Anterior cingulate cortex (tissue), 58 donors: Measurements from ENCODE around the gene CCDC40.

Experiments used
- DNase-seq, 58 donors: peaks; one replicate each; lab custom pipeline; 2025; lab: John Stamatoyannopoulos, UW

Gene CCDC40

DNA sequence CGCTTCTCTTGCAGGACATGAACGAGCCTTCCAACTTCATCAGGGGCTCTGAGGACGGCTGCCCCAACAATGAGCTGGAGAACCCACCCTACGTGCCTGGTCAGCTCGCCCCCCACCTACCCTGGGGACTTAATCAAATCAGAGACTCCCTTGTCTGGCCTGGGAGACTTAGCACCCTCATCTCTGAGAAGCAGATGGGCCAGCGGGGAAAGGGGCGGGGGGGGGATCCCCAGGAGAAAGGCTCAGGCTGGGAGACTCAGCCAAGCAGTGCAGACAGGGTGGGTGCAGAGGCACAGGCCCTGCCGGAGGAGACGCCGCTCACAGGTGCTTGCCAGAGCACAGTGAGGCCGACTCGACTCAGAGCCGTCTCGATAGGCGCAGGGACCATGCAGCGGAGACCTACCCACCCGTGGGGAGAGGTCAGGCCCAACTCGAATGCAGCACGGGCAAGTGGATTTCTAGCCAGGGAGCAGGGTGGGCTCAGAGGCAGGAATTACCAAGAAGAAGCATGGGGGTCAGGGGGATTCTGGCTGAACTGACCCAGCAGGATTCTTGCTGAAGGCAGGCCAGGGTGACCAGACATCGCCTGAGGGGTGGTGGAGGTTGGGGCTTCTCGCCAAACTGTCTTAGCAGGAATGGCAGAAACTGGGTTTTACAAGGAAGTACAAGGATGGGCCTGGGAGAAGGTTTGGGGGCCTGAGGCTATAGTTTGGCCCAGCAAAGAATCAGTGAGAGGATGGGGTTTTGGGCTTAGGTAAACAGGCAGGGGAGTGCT is 74.7 kb downstream of the CCDC40 start:
- DNase-seq: no peak

DNA sequence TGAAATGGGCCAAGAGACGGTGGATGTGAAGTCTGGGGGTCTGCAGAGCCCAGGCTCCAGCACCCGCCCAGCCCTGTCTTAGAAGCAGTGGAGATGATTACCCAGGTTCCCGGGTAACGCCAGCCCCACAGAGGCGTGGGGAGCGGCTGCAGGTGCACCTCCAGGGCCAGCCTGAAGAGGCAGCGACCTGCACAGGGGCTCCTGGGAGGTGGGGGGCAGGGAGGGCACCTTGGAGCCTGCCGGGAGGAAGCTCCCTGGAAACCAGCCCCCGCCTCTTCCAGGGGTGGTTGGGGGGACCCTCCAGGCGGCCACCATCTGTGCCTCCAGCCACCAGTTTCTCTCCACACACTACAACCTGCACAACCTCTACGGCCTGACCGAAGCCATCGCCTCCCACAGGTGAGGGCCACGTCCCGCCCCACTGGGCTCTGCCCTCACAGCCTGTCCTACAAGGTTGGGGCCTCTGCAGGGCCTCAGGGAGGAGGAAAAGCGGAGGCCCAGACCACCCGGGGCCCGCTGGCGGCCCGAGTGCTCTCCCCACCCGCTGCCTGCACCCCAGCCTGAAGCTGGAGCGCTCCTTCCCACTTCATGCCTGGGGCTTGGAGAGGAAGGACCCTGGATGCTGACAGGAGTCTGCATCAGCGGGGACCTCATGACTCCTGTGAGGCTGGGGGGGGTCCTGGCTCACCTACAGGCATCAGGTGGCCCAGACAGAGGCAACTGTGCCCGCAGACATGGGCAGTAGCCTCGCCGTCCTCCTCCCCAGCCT is 75.4 kb downstream of the CCDC40 start:
- DNase-seq: no peak

DNA sequence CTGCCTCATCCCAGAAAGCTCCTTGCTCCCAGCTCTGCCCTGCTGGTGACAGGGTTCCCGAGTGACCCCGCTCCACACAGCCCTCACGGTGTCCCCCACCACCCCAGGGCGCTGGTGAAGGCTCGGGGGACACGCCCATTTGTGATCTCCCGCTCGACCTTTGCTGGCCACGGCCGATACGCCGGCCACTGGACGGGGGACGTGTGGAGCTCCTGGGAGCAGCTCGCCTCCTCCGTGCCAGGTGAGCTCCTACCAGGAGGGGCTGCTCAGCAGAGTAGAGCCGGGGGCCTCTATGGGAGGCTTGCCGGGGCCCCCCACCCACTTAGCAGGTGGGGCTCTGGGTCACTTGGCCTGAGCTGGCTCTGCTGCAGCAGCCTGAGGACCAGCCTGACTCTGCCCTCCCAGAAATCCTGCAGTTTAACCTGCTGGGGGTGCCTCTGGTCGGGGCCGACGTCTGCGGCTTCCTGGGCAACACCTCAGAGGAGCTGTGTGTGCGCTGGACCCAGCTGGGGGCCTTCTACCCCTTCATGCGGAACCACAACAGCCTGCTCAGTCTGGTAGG is 76.1 kb downstream of the CCDC40 start:
- DNase-seq: no peak

DNA sequence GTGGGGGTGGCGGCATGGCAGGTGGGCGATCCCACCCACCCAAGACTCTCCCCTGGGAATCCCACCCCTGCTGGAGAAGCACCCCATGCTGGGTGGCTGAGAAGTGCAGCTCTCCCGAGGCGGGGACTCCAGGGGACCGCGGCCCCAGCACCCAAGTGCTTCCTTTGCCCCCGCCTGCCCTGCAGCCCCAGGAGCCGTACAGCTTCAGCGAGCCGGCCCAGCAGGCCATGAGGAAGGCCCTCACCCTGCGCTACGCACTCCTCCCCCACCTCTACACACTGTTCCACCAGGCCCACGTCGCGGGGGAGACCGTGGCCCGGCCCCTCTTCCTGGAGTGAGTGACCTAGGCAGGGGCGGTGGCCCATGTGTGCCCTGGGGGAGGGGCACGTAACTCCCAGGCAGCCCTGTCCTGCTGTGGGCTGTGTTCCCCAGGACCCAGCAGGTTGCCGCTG is 76.6 kb downstream of the CCDC40 start:
- DNase-seq: no peak

DNA sequence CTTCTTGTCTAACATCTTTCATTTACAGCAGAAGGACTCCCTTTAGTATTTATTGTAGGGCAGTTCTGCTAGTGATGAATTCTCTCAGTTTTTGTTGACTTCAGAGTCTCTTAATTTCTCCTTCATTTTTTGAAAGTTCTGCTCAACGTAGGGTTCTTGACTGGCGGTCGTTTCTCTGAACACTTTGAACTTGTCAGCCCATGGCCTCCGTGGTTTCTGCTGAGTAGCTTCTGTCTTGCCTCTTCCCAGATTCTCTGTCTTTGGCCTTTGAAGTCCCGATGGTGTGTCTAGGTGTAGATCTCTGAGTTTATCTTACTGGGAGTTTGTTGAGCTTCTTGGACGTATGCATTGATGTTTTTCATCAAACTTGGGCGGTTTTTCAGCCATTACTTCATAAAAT is 78.3 kb downstream of the CCDC40 start:
- no peak for DNase-seq

DNA sequence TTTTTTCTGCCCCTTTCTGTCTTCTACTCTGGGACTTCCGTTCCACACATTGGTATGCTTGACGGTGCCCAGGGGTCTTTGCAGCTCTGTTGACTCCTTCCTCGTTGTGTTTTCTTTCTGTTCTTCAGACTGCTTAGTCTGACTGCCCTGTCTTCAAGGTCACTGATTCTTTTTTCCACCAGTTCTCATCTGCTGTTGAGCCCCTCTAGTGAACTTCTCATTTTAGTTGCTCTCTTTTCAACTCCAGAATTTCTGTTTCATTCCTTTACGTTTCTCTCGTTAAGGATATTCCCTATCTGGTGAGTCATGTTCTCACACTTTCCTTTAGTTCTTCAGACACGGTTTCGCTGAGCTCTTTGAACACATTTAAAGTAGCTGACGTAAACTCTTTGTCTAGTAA is 78.7 kb downstream of the CCDC40 start:
- DNase-seq: no peak

DNA sequence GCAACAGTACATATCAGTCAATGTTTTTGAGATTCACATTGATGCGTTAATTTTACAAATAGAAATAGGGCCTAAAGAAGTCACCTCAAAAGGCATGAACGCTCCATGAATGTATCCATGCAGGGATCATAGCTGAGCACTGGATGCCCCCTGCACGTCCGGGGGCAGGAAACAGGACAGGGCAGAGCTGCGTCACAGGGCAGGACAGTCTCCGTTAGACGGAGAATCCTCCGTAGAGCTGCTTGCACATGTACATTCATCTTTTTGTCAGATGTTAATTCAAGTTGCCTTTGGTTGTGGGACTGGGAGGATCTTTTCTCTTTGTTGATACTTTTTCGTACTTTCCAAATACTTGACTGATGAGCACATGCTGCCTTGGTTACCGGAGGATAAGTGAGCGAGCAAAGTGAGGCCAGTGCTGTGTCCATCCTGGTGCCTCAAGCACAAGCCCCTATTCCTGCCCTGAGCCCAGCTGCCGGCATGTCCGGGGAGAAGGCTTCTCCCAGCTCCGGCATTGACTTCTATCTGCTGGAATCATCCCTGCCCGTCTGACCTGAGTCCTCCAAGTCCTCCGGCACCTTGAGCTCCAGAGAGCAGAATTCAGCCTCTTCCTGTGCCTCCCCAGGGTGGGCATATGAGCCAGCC is 80.0 kb downstream of the CCDC40 start:
- no peak for DNase-seq

DNA sequence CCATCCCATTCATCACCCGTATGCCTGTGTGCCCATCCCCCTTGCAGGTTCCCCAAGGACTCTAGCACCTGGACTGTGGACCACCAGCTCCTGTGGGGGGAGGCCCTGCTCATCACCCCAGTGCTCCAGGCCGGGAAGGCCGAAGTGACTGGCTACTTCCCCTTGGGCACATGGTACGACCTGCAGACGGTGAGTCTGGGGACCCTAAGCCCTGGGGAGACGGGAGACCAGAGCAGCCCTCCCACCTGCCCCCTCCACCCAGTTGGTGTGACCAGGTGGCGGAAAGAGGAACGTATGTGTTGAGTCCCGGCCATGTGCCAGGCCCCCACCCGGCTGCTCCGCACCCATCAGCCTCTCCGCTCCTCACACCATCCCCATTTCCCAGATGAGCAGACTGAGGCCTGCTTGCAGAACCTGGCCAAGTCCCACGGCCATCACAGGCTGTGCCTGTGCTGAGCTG is 80.5 kb downstream of the CCDC40 start:
- DNase-seq: no peak

DNA sequence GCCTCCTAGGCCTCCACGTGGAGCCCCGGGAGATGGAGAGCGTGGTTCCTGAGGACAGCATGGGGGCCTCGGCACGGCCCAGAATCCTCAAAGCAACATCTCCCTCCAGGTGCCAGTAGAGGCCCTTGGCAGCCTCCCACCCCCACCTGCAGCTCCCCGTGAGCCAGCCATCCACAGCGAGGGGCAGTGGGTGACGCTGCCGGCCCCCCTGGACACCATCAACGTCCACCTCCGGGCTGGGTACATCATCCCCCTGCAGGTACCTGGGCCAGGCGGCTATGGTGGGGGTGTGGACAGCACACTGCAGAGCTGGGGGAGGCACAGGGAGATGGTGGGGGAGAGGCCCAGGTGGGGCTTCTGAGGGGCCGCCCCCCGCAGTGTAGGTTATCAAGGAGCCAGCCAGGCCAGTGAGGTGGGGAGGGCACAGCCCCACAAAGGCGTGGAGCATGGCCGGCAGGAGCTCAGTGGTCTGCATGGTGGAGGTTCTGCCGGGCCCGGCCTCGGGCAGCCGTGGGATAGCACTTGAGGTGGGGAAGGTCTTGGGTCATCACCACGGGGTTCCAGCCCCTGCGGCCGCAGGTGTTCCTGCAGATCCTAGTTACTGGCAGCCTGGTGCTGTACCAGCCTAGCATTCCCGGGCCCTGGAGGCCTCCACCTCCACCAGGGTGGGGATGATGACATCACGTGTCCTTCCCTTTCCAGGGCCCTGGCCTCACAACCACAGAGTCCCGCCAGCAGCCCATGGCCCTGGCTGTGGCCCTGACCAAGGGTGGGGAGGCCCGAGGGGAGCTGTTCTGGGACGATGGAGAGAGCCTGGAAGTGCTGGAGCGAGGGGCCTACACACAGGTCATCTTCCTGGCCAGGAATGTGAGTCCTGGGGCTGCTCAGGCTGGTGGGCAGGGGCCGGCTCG is 81.3 kb downstream of the CCDC40 start:
- DNase-seq: no peak

DNA sequence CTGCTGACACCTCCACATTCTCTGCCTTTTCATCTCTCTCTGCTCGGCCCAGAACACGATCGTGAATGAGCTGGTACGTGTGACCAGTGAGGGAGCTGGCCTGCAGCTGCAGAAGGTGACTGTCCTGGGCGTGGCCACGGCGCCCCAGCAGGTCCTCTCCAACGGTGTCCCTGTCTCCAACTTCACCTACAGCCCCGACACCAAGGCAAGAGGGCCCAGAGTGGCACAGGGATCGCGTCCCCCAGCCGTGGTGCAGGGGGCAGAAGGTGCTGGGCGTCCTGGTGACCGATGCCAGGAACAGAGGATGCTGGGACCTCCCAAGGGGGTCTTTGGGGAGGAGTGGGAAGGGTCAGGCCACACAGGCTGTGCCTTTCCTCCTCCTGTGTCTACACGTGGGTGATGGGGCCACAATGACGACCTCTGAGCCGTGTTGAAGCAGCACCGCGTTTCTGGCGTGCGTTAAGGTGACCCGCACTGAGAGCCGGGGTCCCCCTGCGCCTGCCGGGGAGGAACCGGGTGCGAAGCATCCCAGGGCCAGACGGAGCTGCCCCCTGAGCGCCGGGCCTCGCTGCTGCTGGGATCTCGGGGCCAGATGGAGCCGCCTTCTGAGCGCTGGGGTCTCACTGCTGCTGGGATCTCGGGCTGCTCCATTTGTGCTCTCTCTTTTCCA is 82.3 kb downstream of the CCDC40 start:
- no peak for DNase-seq

DNA sequence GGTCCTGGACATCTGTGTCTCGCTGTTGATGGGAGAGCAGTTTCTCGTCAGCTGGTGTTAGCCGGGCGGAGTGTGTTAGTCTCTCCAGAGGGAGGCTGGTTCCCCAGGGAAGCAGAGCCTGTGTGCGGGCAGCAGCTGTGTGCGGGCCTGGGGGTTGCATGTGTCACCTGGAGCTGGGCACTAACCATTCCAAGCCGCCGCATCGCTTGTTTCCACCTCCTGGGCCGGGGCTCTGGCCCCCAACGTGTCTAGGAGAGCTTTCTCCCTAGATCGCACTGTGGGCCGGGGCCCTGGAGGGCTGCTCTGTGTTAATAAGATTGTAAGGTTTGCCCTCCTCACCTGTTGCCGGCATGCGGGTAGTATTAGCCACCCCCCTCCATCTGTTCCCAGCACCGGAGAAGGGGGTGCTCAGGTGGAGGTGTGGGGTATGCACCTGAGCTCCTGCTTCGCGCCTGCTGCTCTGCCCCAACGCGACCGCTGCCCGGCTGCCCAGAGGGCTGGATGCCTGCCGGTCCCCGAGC is 82.9 kb downstream of the CCDC40 start:
- DNase-seq: no peak

DNA sequence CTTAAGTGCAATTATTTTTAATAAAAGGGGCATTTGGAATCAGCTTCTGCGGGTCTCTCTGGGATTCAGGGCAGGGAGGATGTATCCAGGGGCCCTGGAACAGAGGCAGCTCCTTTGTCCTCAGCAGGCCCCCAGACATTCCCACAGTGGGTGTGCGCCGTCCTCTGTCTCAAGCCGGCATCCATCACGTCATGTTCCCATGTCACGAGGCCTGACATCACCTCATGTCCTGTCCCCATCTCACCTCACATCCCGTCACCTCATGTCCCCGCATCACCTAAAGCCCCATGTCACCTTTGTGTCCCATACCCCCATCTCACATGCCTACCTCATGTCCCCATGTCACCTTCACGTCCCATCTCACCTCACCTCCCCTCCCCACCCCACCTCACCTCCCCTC is 83.4 kb downstream of the CCDC40 start:
- DNase-seq: no peak

DNA sequence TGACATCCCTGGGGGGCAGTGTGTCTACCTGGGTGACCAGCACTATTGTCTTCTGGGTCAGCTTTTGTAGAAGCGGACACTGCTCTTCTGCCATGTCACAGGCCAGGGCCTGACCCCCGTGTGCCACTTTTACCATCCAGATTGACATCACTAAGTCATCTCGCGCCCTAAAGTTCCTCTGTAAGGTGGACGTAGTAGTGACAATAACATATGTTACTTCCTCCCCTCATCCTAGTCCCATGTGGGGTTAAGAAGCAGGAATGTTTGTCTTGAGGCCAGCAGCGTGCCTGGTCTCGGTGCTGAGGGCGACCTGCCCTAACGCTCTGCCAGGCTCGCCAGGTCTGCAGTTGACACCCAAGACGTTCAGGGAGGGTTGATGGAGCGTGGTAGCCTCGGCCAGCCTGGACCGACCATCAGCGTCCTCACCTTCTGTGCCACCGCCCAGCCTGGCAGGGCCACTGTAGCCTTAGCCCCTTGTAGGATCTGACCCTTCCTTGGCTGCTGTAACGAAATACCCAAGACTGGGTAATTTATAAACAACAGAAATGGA is 85.7 kb downstream of the CCDC40 start:
- no peak for DNase-seq

DNA sequence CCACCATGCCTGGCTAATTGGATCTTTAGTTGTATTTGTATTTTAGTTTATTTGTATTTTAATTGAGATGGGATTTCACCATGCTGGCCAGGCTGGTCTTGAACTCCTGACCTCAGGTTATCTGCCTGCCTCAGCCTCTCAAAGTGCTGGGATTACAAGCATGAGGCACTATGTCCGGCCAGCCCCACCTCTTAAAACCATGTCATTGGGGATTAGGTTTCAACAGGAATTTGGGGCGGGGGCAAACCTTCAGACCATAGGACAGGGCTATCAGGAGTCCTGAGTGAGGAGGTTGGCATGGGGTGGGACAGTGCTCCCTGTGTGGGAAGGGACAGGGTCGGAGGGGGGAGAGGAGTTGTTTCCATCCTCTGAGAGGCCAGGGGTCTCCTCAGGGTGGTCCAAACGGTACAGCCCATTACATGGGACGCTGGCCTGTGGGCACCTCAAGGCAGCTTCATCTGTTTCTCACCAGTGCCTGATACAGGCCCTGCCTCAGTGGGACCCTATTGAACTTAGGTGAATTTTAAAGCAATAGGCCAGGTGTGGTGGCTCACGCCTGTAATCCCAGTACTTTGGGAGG is 86.6 kb downstream of the CCDC40 start:
- no peak for DNase-seq

DNA sequence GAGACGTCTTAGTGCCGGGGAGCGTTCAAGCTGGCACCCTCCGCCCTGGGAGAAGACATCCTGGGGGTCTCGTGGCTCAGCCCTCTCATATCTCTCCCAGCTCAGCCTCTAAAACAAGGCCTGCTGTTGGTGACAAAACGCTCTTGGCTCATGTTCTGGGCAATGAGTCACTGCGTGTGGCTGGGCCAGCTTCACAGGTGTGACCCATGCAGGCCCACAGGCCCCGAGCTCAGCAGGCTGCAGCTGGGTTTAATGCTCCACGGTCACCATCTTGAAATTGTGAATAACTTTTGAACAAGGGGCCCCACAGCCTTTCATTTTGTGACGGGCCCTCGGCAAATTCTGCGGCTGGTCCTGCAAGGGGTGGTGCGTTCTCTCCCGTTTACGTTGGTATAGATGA is 87.3 kb downstream of the CCDC40 start:
- DNase-seq: no peak

DNA sequence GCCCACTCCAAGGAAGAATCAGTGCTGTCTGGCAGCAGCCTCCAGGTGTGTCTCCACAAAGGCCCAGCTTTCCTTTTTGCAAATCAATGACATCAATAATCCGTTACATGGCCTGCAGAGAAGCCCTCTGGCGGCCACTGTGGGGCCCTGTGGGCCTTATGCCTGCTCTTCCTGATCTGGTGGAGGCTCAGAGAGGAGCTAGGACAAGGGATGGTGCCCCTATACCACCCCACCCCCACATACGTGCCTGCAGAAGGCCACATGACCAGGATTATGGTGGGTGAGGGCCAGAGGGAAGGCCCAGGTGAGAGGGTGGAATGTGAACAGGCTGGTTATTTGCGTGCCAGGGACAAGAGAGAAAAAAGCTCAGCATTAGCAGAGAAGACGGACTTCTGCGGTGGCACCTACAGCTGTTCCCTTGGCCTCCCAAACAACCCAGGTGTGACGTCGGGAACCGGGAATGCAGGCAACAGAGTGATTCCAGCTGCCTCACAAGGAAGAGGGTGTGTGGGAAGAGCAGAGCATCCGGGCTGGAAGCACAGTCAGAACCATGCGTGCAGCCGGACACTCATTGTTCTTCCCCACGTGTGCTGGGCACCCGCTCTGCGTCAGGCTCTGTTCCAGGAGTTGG is 88.0 kb downstream of the CCDC40 start:
- DNase-seq: no peak

DNA sequence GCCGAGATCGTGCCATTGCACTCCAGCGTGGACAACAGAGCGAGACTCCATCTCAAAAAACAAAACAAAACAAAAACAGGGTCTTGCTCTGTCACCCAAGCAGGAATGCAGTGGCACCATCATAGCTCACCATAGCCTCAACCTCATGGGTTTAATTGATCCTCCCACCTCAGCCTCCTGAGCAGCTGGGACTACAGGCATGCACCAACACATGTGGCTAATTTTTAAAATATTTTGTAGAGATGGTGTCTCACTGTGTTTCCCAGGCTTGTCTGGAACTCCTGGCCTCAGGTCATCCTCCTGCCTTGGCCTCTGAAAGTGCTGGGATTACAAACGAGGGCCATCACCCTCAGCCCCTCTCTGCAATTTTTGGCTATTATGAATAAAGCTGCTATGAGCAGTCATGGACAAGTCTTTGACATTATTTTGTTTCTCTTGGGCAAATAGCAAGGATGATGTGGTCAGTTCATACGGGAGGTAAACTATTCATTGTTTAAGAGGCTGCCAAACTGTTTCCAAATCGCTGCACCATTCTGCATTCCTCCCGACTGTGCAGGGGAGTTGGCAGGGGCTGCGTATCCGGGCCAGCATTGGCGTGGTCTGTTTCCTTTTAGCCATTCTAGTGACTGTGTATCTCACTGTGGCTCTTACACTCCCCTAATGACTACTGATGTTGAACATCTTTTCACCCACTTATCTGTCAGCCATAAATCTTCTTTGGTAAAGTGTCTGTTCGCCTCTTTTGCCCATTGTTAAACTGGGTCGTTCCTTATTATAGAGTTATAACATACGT is 89.4 kb downstream of the CCDC40 start:
- DNase-seq: no peak

DNA sequence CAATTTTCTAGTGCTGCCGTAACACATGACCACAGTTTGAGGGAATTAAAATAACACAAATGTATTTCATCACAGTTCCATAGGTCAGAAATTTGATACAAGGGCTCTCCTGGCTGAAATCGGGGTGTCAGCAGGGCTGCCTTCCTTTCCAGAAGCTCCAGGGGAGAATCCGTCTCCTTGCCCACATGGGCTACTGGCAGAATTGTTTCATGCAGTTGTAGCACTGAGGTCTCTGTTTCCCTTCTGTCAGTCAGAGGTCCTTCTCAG is 89.9 kb downstream of the CCDC40 start:
- no peak for DNase-seq
